LNCaP clone FGC (cell line): ENCODE measurements around the gene ANKEF1.

ENCODE experiments used
- DNase-seq: peaks from one replicate; pipeline ENCODE4 v3.0.0-alpha.2; 2011; ENCODE audit warnings: low read depth
- H3K4me3 ChIP-seq: 2 replicates; pipeline ENCODE4 v1.5.1; 2011; ENCODE audit warnings: mild to moderate bottlenecking, low read depth, low read length, control low read depth
- CTCF ChIP-seq: IDR thresholded peaks from 2 replicates; pipeline ENCODE4 v1.5.1; 2012; ENCODE audit warnings: mild to moderate bottlenecking; ENCODE audit not compliant: control insufficient read depth, insufficient read depth; ENCODE audit errors: extremely low read depth

The ANKEF1 gene

DNA sequence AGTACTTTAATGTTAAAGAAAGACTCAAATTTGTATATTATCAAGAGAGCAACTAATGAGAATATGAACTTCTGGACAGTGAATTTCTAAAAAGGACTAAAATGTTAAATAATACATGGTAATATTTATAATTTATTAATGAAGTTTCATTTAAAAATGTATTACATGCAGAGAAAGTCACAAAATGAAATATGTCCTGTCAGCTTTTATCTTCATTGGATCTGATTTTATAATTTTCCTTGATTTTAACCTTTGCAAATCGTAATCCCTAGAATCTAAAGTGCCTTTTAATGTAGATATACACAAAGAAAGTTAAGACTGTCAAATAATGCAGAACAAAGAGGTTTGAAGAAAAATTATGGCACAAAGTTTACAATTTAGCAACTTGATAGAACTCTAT, 16.4 kb downstream of the ANKEF1 start:
- no peak for DNase-seq
- H3K4me3 ChIP-seq = no peak overlapping the region
- no peak for TF ChIP-seq CTCF

DNA sequence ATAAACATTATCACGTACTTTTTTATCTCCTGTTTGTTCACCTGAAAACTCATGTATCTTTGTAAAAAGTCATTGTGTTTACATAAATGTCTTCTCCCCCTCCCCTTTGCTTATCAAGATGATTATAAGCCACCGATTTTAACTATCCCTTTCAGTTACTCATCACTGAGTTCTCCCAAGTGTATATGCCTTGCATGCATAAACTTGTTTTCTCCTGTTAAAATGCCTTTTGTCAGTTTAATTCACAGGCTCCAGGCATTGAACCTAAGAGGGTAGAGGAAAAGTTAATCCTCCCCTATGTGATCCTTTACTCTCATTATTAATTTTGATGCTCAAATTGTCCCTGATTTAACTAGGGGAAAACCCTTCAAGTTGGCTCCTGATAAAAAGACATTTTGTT, 24.2 kb downstream of the ANKEF1 start:
- DNase-seq = no peak
- H3K4me3 ChIP-seq = no peak overlapping the region
- no peak for TF ChIP-seq CTCF

GRCh38 chr20:10060226-10060625, 25.4 kb downstream of the ANKEF1 start:
- DNase-seq = no peak
- TF ChIP-seq CTCF = no peak
- H3K4me3 ChIP-seq = no peak overlapping the region

- no peak for DNase-seq
- no peak for TF ChIP-seq CTCF
- H3K4me3 ChIP-seq = no peak overlapping the region
These were observed 26.9 kb downstream of the ANKEF1 start for GRCh38 chr20:10061641-10062040.

DNA sequence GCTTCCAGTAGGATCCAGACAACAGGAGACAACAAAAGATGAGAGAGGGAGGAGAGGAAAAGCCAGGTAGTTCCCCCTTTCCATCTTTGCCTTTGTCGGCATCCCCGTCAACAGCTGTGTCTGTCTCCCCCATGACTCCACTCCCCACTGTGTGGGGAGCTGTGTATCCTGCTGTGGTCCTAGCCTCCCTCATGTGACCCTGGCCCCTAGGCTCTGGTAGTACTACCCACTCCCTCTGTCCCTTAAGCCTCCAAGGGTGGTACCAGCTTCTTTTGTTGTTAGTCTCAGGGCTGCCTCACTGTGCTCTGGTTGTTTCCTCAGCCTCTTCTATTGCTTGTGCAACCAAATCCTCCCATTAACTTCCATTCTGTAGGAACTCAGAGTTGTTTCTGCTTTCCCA, 28.7 kb downstream of the ANKEF1 start:
- no peak overlapping the region for H3K4me3 ChIP-seq
- TF ChIP-seq CTCF = no peak
- no peak for DNase-seq

GRCh38 chr20:10064611-10065010, 29.8 kb downstream of the ANKEF1 start:
- H3K4me3 ChIP-seq = no peak overlapping the region
- no peak for DNase-seq
- no peak for TF ChIP-seq CTCF

DNA sequence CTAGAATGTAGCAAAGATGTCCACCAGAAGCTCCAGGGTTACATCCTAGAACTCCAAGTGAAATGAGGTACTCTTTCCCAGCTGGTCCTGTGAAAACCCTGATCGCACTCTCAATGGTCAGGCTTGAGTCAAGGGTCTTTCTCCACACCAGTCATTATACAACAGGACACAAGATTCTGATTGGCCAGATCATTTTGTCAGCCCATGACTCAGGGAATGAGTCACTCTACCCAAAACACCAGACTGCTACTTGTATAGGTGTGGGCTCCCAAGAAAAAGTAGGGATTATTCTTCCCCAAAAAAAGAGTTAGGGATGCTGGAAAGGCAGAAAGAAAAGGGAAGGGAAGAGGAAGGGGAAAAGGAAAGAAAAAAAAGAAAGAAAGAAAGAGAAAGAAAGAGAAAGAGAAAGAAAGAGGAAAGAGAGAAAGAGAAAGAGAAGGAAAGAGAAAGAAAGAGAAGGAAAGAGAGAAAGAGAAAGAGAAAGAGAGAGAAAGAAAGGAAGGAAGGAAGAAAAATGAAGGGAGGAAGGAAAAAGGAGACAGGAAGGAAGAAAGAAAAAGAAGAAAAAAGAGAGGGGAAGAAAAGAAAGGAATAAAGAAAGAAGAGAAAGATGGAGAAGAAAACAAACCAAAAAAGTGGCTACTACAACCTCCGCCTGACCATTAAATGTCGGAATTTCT, 30.5 kb downstream of the ANKEF1 start:
- TF ChIP-seq CTCF = no peak
- H3K4me3 ChIP-seq = no peak overlapping the region
- no peak for DNase-seq
